ENCODE measurements around the gene DIPK1B. TPM values are rescaled to one million over a fixed set of nuclear protein-coding genes. Genes with fewer than 3 reads are reported as not detected.

Gene DIPK1B
- total RNA-seq, 1 donor from 2014 or later = 2.2 TPM

GRCh38 chr9:136685790-136686533, 26.4 kb upstream of the DIPK1B start:
- DNase-seq (no peak), ATAC-seq (ENCODE audit: low read depth) (no peak)
- ChIA-PET CTCF (no interaction called here), POLR2A (interaction anchor here (0.5 to 2.6 kb wide), 2 partner anchors 42 to 1061 kb away, joined by 3 to 20 read pairs; no protein-coding TSS in a partner anchor)
- no peaks in the 10 kb centered on the region for H3K36me3 Mint-ChIP-seq (ENCODE audit: low read depth)
- intact Hi-C loops (cut with micrococcal nuclease) = loop anchor here (2.0 to 5.0 kb wide), 4 partner anchors 15 to 204 kb away; partner anchors contain the start of gene SEC16A
- H3K27ac Mint-ChIP-seq = peak overlapping the region; percentile 59
- H3K4me3 Mint-ChIP-seq = peak overlapping the region; percentile 78
- H3K9me3 Mint-ChIP-seq = no peaks in the 10 kb centered on the region
- TF ChIP-seq, protein P1, sequence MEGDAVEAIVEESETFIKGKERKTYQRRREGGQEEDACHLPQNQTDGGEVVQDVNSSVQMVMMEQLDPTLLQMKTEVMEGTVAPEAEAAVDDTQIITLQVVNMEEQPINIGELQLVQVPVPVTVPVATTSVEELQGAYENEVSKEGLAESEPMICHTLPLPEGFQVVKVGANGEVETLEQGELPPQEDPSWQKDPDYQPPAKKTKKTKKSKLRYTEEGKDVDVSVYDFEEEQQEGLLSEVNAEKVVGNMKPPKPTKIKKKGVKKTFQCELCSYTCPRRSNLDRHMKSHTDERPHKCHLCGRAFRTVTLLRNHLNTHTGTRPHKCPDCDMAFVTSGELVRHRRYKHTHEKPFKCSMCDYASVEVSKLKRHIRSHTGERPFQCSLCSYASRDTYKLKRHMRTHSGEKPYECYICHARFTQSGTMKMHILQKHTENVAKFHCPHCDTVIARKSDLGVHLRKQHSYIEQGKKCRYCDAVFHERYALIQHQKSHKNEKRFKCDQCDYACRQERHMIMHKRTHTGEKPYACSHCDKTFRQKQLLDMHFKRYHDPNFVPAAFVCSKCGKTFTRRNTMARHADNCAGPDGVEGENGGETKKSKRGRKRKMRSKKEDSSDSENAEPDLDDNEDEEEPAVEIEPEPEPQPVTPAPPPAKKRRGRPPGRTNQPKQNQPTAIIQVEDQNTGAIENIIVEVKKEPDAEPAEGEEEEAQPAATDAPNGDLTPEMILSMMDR (IDR thresholded peaks at IDR 0.05) = no peak
- peaks cover 10% of the 10 kb centered on the region for H3K4me1 Mint-ChIP-seq
- H3K27me3 Mint-ChIP-seq = no peaks in the 10 kb centered on the region

GRCh38 chr9:136686534-136686793, 25.9 kb upstream of the DIPK1B start:
- Mint-ChIP-seq H3K36me3 (ENCODE audit: low read depth) (no peaks in the 10 kb centered on the region), H3K9me3 (no peaks in the 10 kb centered on the region), H3K27ac (no peak overlapping the region), H3K4me3 (peak overlapping the region; percentile 78), H3K27me3 (no peaks in the 10 kb centered on the region), H3K4me1 (peaks cover 10% of the 10 kb centered on the region)
- CTCF ChIA-PET = no interaction called here
- ATAC-seq (ENCODE audit: low read depth) (peak; percentile 2), DNase-seq (no peak)
- intact Hi-C loops (cut with micrococcal nuclease) = loop anchor here (2.0 to 5.0 kb wide), 4 partner anchors 14 to 204 kb away; partner anchors contain the start of gene SEC16A
- POLR2A ChIA-PET = interaction anchor here (0.5 to 2.6 kb wide), 3 partner anchors 41 to 1061 kb away, joined by 3 to 20 read pairs (median 3); no protein-coding TSS in a partner anchor
- TF ChIP-seq, protein P1 (IDR thresholded peaks at IDR 0.05) = no peak

GRCh38 chr9:136686794-136687711, 25.3 kb upstream of the DIPK1B start, which contains the start of gene AGPAT2:
AGPAT2 (minus strand) TSS chr9:136687457; CDS start chr9:136687357, 100 bp downstream.
- H3K4me3 Mint-ChIP-seq = peak within 1 kb of the TSS; percentile 78
- POLR2A ChIA-PET = interaction anchor here (0.6 to 2.6 kb wide), 7 partner anchors 14 to 204 kb away, joined by 3 to 20 read pairs (median 4); no protein-coding TSS in a partner anchor

DNA sequence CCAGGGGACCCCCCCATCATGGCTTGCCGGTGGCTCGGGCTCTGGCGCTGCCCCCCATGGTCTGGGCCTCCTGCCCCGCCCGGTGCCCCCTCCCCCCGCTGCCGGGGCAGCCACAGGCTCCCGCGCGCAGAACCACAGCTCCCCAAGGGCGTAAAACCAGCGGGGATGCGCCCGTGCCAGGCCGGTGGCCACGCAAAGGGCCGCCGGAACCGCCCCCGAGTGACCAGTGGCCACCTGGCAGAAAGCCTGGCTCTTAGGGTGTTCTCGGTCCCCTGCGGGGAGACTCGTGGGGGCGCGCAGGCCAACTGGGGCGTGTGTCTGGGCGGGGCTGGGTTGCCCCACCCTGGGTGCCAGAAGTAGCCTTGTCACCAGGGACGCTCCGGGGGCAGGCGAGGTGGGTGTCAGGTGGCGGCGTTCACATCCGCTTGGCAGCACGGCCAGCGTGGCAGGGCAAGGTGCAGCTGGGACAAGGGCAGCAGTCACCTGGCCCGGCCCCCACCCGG, 24.6 kb upstream of the DIPK1B start:
- TF ChIP-seq, protein P1 (IDR thresholded peaks at IDR 0.05) = no peak
- POLR2A ChIA-PET = interaction anchor here (0.6 to 2.6 kb wide), 8 partner anchors 13 to 305 kb away, joined by 3 to 20 read pairs (median 4); partner anchors contain the start of gene PAXX

More at GRCh38 chr9:136686794-136687711, 25.3 kb upstream of the DIPK1B start, which contains the start of gene AGPAT2:
- intact Hi-C loops (cut with micrococcal nuclease) = loop anchor here (2.0 to 5.0 kb wide), 4 partner anchors 14 to 205 kb away; partner anchors contain the start of gene SEC16A
- H3K27me3 Mint-ChIP-seq = no peaks in the 10 kb centered on the region
- H3K9me3 Mint-ChIP-seq = no peaks in the 10 kb centered on the region
- CTCF ChIA-PET = no interaction called here
- H3K27ac Mint-ChIP-seq = peak within 1 kb of the TSS; percentile 59
- peaks cover 10% of the 10 kb centered on the region for H3K4me1 Mint-ChIP-seq
- ATAC-seq (ENCODE audit: low read depth) (peak; percentile 94), DNase-seq (peak; percentile 64)
- no peaks in the 10 kb centered on the region for H3K36me3 Mint-ChIP-seq (ENCODE audit: low read depth)
- TF ChIP-seq, protein P1 (IDR thresholded peaks at IDR 0.05) = no peak

More for the DNA sequence above, 24.6 kb upstream of the DIPK1B start:
- no peaks in the 10 kb centered on the region for H3K36me3 Mint-ChIP-seq (ENCODE audit: low read depth)
- H3K9me3 Mint-ChIP-seq = no peaks in the 10 kb centered on the region
- CTCF ChIA-PET = no interaction called here
- no peak for DNase-seq
- H3K4me1 Mint-ChIP-seq = peaks cover 10% of the 10 kb centered on the region
- peak overlapping the region; percentile 46 for H3K27ac Mint-ChIP-seq
- intact Hi-C loops (cut with micrococcal nuclease) = loop anchor here (2.0 to 5.0 kb wide), 4 partner anchors 13 to 205 kb away; partner anchors contain the start of gene SEC16A
- no peaks in the 10 kb centered on the region for H3K27me3 Mint-ChIP-seq
- peak; percentile 12 for ATAC-seq (ENCODE audit: low read depth)
- peak overlapping the region; percentile 57 for H3K4me3 Mint-ChIP-seq
